A549 treated with RU486 at 1 μM for 4 hours (cell line): ENCODE data around the gene BUB1. TPM values are rescaled to one million over a fixed set of nuclear protein-coding genes. Genes with fewer than 3 reads are reported as not detected.

ENCODE experiments used
- total RNA-seq: library from RNA; stranded (reverse); fragments of 200-300 nt; extraction: Qiagen RNA extraction; gene quantifications from 5 replicates; pipeline ENCODE4 v1.2.3, GENCODE V29; 2022; ENCODE audit warnings: low read depth

BUB1 gene
- total RNA-seq: 32.4 to 48.9 TPM (median 45.5 TPM) in 5 replicates

DNA sequence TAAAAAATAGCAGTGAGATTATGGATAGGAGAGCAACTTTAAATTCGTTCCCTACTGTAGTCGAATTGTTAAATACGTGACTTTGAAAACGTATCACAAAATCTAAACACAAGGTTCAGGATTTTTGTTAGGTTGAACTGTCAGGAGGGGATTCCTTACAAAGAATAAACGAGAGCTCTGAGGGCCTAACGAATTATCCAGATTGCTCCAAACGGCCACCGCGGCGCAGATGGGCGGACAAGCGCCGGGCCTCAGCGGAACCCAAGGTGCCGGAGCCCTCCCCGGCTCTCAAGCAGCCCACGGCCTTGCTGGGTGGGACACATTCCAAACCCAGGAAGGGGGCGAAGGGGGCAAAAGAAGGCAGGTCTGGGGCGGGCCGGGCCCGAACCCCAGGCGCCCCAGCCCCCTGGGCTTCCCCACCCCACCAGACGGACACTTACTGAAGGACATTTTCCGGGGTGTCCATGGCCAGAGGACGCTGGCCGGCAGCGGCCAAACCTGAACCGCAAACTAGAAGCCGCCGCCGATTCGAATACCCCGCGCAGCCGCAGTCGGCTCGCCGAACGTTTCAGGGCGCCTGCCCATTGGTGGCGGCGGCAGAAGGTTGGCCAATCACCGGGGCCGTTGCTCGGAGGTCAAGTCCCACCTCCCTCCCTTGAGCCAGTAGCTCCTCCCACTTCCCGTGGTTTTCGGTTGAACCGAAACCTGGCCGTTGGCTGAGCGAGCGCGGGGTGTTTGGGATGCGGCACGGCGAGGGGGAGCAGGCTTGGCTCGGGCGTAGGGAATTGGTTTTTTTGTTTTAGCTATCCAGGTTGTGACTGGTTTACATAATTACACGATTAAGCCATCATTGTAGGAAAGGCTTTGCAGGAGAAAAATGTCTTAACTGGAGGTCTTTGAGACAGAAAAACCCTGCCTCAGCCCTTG is at the start of gene BUB1:
Gene BUB1, minus strand, starts transcription at position 534 of the 927 bp plus-strand sequence. Its CDS starts 68 bp downstream, at position 466.

Other genes with a start within 250 kb of the BUB1 start
- 0.37 to 1.1 TPM (median 0.56 TPM) in 5 replicates for gene LIMS4, start 205.2 kb downstream of the BUB1 start, total RNA-seq
- gene RGPD6, start 100.8 kb downstream of the BUB1 start, total RNA-seq: 5.3 to 12.2 TPM (median 9.9 TPM) in 5 replicates
- gene ACOXL, start 54.5 kb upstream of the BUB1 start, total RNA-seq: not detected in 5 replicates